Suprapubic skin (tissue), 4 donors: Measurements from ENCODE around the gene SBNO2. TPM values are rescaled to one million over a fixed set of nuclear protein-coding genes. Genes with fewer than 3 reads are reported as not detected.
A peak's percentile ranks its signal among the peaks of the same experiment; 100 is the strongest.

Source experiments
- DNase-seq, 2 donors: peaks; one replicate each; pipeline ENCODE4 v3.0.0-alpha.2; 2019; ENCODE audit warnings: low spot score in 2 of 2
- H3K27ac ChIP-seq: fragments of 200-600 bp; sonication (generic); one replicate; pipeline ENCODE4 v1.5.1; 2019
- H3K27me3 ChIP-seq: fragments of 200-600 bp; sonication (generic); one replicate; pipeline ENCODE4 v1.5.1; 2019
- H3K36me3 ChIP-seq: fragments of 200-600 bp; sonication (generic); one replicate; pipeline ENCODE4 v1.5.1; 2019
- H3K4me1 ChIP-seq: fragments of 200-600 bp; sonication (generic); one replicate; pipeline ENCODE4 v1.5.1; 2019
- H3K4me3 ChIP-seq: fragments of 200-600 bp; sonication (generic); one replicate; pipeline ENCODE4 v1.5.1; 2019; ENCODE audit warnings: mild to moderate bottlenecking
- H3K9me3 ChIP-seq: fragments of 200-600 bp; sonication (generic); one replicate; pipeline ENCODE4 v1.5.1; 2019
- CTCF ChIP-seq, 2 donors: fragments of 200-600 bp in 1 of 2; fragments of 450-650 bp in 1 of 2; sonication (generic) in 1 of 2; IDR thresholded peaks; one replicate each; pipeline ENCODE4 v1.5.1; 2016 to 2019; ENCODE audit warnings: antibody characterized with exemption in 2 of 2, mild to moderate bottlenecking in 1 of 2, moderate library complexity in 1 of 2
- EP300 ChIP-seq: sonication (generic); formaldehyde crosslinking; IDR thresholded peaks from one replicate; pipeline ENCODE4 v1.6.1; 2017; ENCODE audit warnings: antibody characterized with exemption
- POLR2A ChIP-seq, 2 donors: fragments of 450-650 bp; IDR thresholded peaks; one replicate each; pipeline ENCODE4 v1.6.1; 2017; ENCODE audit warnings: antibody characterized with exemption in 2 of 2, mild to moderate bottlenecking in 2 of 2, moderate library complexity in 2 of 2
- POLR2AphosphoS5 ChIP-seq, 3 donors: sonication (generic); formaldehyde crosslinking; IDR thresholded peaks; one replicate each; pipeline ENCODE4 v1.6.1; 2017; ENCODE audit warnings: antibody characterized with exemption in 3 of 3
- WGBS: methylation state at CpG from one replicate; pipeline ENCODE4 v1.1.5; 2018; 5-methylcytosine and 5-hydroxymethylcytosine counted together
- total RNA-seq, 4 donors: library from RNA; depleted of rRNA; stranded (reverse); fragments of >200 nt; gene quantifications; one replicate each; pipeline ENCODE4 v1.1.0, GENCODE V29; 2016

The SBNO2 gene
- total RNA-seq, 4 donors from 2014 or later, result 36.7 to 58.9 (median 45.5) TPM

GRCh38 chr19:1101337-1101698 lies 72.8 kb downstream of the SBNO2 start:
- DNase-seq, result no peak
- Histone ChIP-seq H3K36me3 (peaks cover 7% of the 10 kb centered on the region), H3K27me3 (no peaks in the 10 kb centered on the region), H3K4me1 (peaks cover 75% of the 10 kb centered on the region), H3K4me3 (peak overlapping the region; percentile 12), H3K9me3 (no peaks in the 10 kb centered on the region), H3K27ac (peak overlapping the region; percentile 100)
- TF ChIP-seq POLR2A (IDR thresholded peaks at IDR 0.05) (no peak), EP300 (no peak), CTCF (IDR thresholded peaks at IDR 0.05) (no peak), POLR2AphosphoS5 (IDR thresholded peaks at IDR 0.05) (no peak)
- 28% methylated on average over 9 of the region's 9 CpGs for WGBS

GRCh38 chr19:1098177-1099051 lies 75.7 kb downstream of the SBNO2 start:
- Histone ChIP-seq H3K4me3 (no peak overlapping the region), H3K9me3 (no peaks in the 10 kb centered on the region), H3K4me1 (peaks cover 76% of the 10 kb centered on the region), H3K36me3 (peaks cover 4% of the 10 kb centered on the region), H3K27ac (peak overlapping the region; percentile 100), H3K27me3 (no peaks in the 10 kb centered on the region)
- peak in 1 of 2 donors; percentile 88 for DNase-seq
- TF ChIP-seq POLR2AphosphoS5 (IDR thresholded peaks at IDR 0.05) (peak in 1 of 3 donors; percentile 21), CTCF (IDR thresholded peaks at IDR 0.05) (no peak)
- WGBS, result 36% methylated on average over 15 of the region's 15 CpGs

- TF ChIP-seq POLR2A (IDR thresholded peaks at IDR 0.05) (no peak), EP300 (no peak), POLR2AphosphoS5 (IDR thresholded peaks at IDR 0.05) (no peak), CTCF (IDR thresholded peaks at IDR 0.05) (no peak)
- Histone ChIP-seq H3K27me3 (no peaks in the 10 kb centered on the region), H3K4me1 (peaks cover 73% of the 10 kb centered on the region), H3K36me3 (peaks cover 8% of the 10 kb centered on the region), H3K9me3 (no peaks in the 10 kb centered on the region), H3K4me3 (no peak overlapping the region), H3K27ac (peak overlapping the region; percentile 100)
- 67% methylated on average over 7 of the region's 7 CpGs for WGBS
- DNase-seq, result no peak
These were observed 76.3 kb downstream of the SBNO2 start for GRCh38 chr19:1097810-1098176.

GRCh38 chr19:1094978-1095701 lies 78.9 kb downstream of the SBNO2 start, which contains the start of gene POLR2E:
Gene POLR2E, minus strand, starts transcription at chr19:1095375. Its CDS starts 60 bp downstream, at chr19:1095315.
- peak within 1 kb of the TSS; percentile 96 for H3K4me3 ChIP-seq
- peaks cover 25% of the 10 kb centered on the region for H3K36me3 ChIP-seq
- H3K9me3 ChIP-seq, result no peaks in the 10 kb centered on the region
- peak in 2 of 3 donors; percentile 68 to 96 for TF ChIP-seq POLR2AphosphoS5 (IDR thresholded peaks at IDR 0.05)
- no peak for TF ChIP-seq EP300
- TF ChIP-seq CTCF (IDR thresholded peaks at IDR 0.05), result no peak
- peak in 1 of 2 donors; percentile 67 for TF ChIP-seq POLR2A (IDR thresholded peaks at IDR 0.05)
- 0% methylated on average over 21 of the region's 81 CpGs for WGBS
- no peaks in the 10 kb centered on the region for H3K27me3 ChIP-seq
- peaks cover 52% of the 10 kb centered on the region for H3K4me1 ChIP-seq
- peak; percentile 99 for DNase-seq
- peak within 1 kb of the TSS; percentile 80 for H3K27ac ChIP-seq

- Histone ChIP-seq H3K9me3 (no peaks in the 10 kb centered on the region), H3K27ac (peak overlapping the region; percentile 80), H3K4me3 (peak overlapping the region; percentile 96), H3K4me1 (peaks cover 48% of the 10 kb centered on the region), H3K27me3 (no peaks in the 10 kb centered on the region), H3K36me3 (peaks cover 30% of the 10 kb centered on the region)
- 1% methylated on average over 19 of the region's 19 CpGs for WGBS
- no peak for TF ChIP-seq EP300
- no peak for TF ChIP-seq POLR2A (IDR thresholded peaks at IDR 0.05)
- TF ChIP-seq CTCF (IDR thresholded peaks at IDR 0.05), result no peak
- no peak for TF ChIP-seq POLR2AphosphoS5 (IDR thresholded peaks at IDR 0.05)
- DNase-seq, result no peak
These were observed 79.5 kb downstream of the SBNO2 start for GRCh38 chr19:1094655-1094977.
